ENCODE results near the gene MICU1.
A peak's percentile ranks its signal among the peaks of the same experiment; 100 is the strongest.

The MICU1 gene

GRCh38 chr10:72323771-72324191 lies 302.1 kb downstream of the MICU1 start:
- peak; percentile 71 for DNase-seq

- DNase-seq: no peak
Observed at GRCh38 chr10:72323108-72323749, 302.6 kb downstream of the MICU1 start.

DNA sequence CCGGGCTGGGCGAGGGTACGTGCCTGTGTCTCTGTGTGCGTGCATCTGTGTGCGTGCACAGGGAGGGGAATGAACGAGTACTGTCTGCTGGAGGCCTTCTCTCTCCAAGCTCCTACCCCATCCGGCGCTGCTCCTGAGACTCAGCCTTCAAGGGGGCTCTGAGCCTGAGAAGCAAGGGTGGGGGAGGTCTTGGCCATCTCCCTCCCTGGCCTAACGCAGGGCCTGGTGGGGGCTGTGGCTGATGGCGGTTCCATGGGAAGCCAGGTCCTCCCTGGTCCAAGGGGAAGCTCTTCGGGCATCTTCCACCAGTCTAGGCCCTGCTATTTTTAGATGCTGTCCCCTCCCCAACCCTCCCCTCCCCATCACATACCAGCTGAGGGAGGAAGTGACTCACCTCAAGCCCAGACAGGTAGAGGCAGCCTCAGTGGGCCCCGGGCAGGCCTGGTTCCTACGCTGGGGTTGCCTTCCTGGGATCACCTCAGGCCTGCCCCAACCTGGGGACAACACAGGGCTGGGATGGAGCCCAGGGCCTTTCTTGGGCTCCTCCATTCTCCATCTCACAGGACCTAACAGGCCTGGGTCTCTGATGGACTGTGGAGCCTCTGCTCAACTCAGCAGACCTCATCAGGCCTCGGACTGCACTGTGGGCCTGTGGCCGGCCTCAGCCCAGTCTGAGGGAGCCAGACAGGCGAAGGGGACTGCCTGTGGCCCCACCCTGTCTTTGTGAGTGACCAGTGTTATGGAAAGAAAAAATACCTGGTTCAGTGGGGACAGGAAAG lies 303.4 kb downstream of the MICU1 start:
- DNase-seq: no peak

GRCh38 chr10:72322030-72322279 lies 303.9 kb downstream of the MICU1 start:
- no peak for DNase-seq

- DNase-seq: peak; percentile 28
Observed at GRCh38 chr10:72321248-72322029, 304.4 kb downstream of the MICU1 start.

DNA sequence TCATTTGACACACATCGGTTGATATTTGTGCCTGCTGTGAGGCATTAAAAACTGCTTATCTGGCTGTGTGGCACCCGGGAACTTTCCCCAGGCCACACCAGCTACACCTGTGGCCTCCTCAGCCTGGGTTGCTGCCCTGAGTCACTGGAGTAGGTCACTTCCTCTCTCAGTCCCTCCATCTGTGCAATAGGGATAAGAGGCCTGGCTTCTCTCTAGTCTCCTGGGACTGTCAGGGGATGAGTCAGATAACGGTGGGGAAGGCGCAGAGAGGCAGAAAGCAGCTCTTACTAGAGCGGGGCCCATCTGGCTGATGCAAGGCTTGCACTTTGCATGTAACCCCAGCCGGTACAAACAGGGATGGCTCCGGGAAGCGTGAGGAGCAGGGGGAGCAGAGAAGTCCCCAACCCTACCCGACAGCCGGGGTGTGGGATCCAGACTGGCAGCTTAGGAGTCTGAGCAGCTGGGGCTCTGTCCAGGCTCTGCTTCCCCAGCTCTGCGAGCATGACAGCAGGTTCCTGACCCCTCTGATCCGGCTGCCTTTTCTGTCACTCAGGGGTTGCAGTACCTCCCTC lies 305.1 kb downstream of the MICU1 start:
- DNase-seq: peak; percentile 99

DNA sequence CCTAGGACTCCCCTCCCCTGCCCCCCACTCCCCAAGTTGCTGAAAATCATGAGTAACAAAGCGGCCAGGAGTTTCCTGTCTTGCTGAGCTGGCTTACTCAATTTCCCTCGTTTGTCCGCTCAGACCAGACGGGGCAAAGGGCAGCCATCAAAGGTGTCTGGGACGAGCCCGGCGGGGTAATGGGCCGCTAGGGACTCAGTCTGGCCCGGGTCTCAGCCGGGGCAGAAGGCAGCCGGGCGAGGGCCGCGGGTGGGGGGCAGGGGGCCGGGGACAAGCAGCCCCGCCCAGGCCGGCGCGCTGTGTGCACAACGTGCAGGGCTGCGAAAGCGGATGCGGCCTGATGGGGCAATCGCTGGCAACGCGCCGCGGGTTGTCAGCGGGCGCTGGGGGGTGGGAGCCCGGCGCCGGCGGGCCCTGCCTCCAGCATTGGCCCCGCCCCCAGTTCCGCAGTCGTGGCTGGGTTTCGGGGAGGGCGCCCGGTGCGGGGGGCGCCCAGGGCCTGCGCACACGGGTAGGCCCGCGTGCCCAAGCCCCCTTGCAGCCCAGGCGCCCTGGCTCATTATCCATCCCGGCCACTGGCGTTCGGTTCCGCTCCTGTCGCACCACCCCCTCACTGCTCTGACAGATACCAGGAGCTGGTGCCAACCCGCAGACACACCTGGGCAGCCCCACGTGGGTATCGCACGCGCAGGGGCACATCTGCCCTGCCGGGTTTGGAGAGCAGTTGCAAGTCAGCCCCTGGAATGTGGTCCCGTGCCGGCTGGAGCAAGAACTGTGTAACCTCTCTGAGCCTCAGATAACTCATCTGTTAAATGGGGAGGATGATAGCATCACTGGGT lies 306.2 kb downstream of the MICU1 start:
- DNase-seq: peak; percentile 97

GRCh38 chr10:72318418-72319262 lies 307.2 kb downstream of the MICU1 start:
- DNase-seq: peak; percentile 34
